Activated gamma-delta T cell (primary cell): ENCODE measurements around the gene KCNAB1.

Source experiments
- DNase-seq: peaks from one replicate; lab custom pipeline; 2025; lab: John Stamatoyannopoulos, UW

KCNAB1 gene

DNA sequence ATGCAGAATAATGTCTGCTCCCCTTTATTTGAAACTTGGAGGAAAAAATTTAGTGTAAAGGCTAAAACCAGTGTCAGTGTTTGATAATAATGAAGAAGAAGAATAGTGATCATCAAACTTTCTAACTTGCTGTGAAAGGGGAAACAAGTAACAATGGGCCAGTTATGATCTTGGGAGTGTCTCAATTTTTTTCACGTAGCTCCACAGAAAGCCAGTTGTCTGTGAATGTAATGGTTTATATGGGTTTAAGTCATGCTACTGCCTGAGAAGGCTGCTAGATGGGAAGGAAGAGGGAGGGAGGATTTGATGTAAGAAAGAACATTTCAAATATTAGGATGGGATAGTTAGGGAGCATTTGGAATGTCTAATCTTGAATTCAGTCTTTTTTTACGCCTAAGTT, 455.7 kb downstream of the KCNAB1 start:
- DNase-seq = no peak

DNA sequence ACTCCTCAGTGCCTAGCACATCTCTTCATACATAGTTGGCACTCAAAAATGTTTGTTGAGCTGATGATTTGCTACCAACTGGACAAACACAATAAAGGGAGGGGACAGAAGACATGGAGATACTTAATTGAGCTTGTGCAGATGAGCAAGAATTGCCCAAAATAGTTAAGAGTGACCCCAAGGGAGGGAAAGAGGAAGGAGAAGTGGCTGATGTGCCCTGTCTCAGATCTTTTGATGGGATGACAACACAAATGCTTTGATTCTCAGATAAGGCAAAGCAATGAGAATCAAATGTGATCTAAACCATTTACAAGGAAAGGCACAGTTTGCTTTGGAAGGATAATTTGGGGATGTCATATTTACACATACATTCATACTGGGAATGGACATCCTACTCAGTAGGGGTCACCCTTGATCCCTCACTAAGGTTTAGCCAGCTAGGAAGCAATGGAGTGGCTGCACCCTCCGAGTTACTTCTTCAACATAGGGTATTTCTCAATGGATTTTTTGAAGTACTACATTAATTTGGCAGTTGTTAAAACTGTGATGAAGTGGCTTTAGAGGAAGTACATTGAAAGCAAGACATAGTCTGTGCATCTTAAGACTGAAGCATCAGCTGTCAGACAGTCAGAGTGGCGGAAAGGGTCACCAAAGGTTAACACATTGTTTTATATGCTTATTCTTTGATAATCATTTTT, 456.4 kb downstream of the KCNAB1 start:
- DNase-seq = no peak

DNA sequence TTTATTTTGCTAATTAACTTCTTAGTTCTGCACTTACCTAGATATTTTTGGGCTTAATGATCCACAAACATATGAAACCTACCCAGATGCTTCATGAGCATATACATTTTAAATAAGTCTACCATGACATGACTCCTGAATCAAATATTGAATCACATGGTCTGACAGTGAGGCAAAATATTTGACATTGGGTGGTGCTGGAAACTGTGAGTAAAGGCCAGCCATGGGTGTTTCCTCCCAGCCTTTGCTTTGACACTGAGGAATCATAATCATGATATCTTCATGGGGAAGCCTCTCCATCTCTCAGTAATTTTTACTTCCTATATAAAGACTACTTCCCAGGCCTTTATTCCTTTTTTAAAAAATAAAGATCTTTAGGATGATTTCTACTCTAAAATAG, 457.4 kb downstream of the KCNAB1 start:
- no peak for DNase-seq

DNA sequence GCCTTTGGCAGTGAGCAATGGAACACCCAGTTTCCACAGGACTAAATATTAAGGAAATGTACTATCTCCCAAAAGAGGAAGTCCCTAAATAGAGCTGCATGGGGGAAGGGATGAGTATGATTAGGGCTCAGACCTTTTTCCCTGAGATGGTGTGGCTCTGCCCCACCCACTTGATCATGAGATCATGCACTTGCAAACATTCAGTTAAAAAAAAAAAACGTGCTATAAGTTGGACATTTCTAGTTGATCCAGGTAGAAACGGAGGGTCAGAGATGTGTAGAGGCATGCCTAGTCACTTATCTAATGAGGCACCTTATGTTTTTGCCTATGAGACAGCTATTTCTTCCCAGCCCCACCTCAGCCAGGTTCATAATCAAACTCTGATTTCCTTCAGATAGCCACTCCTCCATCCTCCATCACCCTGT, 459.1 kb downstream of the KCNAB1 start:
- DNase-seq = no peak

DNA sequence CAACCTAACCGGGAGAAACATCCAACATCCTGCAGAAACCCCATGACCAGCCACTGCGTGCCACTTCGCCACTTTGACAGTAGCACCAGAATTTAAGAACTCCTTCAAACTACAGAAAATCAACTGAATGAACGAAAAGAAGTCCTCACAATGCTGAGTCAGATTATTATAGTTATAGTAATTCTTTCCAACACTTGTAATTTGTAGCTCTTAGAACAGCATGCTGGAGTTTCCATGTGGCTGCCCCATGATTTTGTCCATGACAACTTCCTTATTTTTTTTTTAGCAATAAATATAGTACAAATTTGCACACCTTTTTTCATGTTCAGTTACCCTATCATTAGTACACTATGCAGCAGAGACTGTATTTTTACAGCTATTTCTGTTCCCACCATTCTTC, 460.7 kb downstream of the KCNAB1 start:
- DNase-seq = no peak

DNA sequence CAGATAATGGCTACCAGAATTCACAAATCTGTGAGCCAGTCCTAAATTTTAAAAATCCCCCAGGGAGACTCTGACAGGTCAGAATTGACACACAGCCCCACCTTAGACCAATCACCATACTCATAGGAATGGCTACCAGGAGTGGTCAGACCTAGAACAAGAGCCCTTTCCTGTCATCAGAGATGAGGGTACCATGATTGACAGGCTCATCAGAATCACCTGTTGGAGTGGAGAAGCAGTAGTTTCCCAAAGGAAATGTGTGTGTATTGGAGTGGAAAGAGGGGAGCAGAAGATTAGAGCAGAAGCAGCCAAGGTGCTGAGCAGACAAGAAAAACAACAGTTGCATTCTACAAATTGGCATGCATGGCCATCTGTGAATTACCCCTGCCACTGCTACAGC, 461.6 kb downstream of the KCNAB1 start:
- no peak for DNase-seq

DNA sequence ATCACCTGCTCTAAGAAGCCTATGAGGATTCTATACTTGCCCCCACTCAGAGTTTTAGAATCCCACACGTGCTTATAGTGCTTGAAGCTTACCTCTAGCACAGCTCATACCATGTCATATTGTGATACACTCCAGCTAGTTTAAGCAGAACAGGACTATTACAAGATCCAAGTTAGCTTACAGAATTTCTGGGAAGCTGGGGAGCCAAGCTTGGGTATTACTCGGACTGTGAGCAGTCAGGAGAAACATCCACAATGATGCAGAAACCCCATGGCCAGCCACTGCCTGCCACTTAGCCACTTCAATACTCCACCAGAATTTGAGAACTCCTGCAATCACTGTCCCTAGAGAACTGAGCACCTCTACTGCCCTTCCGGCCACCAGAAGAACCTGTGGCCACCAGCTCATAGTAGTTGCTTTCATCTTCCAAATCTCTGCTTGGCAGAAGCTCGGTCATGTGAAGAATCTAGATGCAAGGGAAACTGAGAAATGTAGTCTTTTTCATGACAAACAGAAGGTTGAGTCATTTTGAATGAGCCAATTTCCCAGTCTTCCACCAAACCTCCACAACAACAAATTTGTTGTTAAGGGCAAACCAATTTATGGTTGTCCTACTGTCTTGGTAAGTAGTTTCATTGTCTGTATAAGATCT, 462.3 kb downstream of the KCNAB1 start:
- DNase-seq = no peak

DNA sequence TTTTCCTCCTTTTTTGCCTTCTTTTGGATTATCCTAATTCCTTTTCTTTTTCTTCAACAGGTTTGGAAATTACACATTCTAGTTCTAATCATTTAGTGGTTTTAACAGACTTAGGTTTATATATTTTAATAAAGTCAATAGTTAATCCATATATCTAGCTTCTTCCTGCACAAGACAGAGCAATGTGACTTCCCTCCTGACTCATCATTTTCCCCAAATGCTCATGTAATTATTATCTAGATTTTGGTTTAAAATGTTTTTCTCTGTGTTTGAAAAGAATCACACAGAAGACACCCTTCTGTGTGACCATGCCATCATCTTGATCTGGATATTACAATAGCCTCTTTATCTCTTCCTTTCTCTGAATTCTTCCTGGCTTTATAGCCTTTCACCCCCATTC, 463.1 kb downstream of the KCNAB1 start:
- DNase-seq = no peak

DNA sequence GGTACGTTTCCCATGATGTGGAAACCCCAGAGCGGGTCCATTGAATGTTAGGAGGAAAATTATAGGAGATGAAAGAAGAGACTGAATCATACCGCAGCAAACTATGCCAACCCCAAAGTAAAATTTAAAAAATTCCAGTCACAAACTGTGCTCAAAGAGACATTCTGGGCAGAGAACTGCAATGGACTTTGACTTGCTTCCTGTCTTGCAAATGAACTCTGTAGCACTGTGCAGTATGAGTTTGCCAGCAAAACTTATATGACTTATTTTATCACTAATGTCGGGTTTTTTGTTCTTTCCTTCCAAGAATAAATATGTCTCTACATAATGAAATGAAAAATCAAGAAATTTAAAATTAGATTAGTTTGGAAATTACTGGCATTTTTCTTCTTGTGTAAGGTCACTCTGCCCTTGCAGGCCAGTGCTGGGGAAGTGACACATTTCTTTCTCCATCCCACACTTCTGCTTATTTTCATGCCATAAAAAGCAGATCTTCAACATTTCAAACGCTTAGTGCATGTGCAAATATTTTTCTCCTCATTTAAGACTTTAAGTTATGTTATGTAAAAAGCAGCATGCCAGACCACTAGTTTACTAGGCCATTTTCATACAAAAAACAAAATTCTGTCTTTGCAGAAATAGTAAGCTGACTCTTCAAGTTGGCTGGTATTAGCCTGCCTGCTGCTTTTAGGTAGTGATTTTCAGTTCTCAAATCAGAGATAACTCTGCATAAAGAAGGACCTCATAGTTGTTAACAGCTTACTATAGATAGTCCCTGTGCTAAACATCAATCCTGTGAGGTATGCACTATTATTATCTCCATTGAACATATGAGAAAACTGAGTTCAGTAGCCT, 466.8 kb downstream of the KCNAB1 start:
- no peak for DNase-seq

DNA sequence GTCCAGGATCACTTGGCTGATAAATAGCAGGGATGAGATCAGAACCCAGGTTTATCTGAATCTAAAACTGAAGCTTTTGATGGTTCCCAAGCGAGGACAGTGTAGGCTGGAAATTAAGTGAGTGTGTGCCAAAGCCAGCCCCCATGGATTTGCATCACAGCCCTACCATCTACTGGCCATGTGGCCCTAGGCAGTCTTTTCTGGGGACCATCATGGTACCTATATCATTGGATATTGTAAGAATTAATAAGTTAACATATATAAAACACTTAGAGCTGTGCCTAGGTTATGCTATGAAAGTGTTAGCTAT, 467.3 kb downstream of the KCNAB1 start:
- DNase-seq = no peak
